LNCAP (cell line): Measurements from ENCODE around the gene RABGAP1.

Source experiments
- TF ChIP-seq, protein P1 (sequence below): fragments of 450-650 bp; IDR thresholded peaks from 2 replicates; pipeline ENCODE4 v1.5.1; 2017; ENCODE audit warnings: mild to moderate bottlenecking

RABGAP1 gene

GRCh38 chr9:123002754-123003153 is 61.9 kb downstream of the RABGAP1 start:
- TF ChIP-seq, protein P1, sequence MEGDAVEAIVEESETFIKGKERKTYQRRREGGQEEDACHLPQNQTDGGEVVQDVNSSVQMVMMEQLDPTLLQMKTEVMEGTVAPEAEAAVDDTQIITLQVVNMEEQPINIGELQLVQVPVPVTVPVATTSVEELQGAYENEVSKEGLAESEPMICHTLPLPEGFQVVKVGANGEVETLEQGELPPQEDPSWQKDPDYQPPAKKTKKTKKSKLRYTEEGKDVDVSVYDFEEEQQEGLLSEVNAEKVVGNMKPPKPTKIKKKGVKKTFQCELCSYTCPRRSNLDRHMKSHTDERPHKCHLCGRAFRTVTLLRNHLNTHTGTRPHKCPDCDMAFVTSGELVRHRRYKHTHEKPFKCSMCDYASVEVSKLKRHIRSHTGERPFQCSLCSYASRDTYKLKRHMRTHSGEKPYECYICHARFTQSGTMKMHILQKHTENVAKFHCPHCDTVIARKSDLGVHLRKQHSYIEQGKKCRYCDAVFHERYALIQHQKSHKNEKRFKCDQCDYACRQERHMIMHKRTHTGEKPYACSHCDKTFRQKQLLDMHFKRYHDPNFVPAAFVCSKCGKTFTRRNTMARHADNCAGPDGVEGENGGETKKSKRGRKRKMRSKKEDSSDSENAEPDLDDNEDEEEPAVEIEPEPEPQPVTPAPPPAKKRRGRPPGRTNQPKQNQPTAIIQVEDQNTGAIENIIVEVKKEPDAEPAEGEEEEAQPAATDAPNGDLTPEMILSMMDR = no peak

- TF ChIP-seq, protein P1 = no peak
Measured at GRCh38 chr9:123003466-123003865, 62.6 kb downstream of the RABGAP1 start.

DNA sequence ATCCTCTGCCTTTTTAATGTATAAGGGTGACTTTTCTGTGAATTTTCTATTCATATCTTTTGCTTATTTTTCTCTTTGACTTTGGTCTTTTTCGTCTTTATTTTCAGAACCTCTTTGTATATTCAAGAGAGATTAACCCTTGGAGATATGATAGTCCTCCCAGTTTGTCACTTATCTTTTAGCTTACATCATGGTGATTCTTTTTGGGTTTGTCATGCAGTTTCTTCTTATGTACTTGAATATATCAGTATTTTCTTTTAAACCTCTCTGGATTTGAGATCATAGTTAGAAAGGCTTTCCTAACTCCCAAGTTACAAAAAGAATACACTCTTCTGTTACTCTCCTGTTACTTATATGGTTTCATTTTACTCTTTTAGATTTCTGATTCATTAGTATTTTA is 65.1 kb downstream of the RABGAP1 start:
- TF ChIP-seq, protein P1 = no peak

DNA sequence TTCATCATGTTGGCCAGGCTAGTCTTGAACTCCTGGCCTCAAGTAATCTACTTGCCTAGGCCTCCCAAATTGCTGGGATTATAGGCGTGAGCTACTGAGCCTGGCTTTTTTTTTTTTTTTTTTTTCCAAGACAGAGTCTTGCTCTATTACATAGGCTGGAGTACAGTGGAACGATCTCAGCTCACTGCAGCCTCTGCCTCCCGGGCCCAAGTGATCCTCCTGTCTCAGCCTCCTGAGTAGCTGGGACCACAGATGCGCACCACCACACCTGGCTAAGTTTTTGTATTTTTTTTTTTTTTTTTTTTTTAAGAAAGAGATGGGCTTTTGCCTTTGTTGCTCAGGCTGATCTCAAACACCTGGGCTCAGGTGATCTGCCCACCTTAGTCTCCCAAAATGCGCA is 66.4 kb downstream of the RABGAP1 start:
- TF ChIP-seq, protein P1 = no peak

GRCh38 chr9:123008909-123009308 is 68.1 kb downstream of the RABGAP1 start:
- TF ChIP-seq, protein P1 = no peak

- TF ChIP-seq, protein P1 = no peak
Measured at GRCh38 chr9:123011380-123011779, 70.6 kb downstream of the RABGAP1 start.

DNA sequence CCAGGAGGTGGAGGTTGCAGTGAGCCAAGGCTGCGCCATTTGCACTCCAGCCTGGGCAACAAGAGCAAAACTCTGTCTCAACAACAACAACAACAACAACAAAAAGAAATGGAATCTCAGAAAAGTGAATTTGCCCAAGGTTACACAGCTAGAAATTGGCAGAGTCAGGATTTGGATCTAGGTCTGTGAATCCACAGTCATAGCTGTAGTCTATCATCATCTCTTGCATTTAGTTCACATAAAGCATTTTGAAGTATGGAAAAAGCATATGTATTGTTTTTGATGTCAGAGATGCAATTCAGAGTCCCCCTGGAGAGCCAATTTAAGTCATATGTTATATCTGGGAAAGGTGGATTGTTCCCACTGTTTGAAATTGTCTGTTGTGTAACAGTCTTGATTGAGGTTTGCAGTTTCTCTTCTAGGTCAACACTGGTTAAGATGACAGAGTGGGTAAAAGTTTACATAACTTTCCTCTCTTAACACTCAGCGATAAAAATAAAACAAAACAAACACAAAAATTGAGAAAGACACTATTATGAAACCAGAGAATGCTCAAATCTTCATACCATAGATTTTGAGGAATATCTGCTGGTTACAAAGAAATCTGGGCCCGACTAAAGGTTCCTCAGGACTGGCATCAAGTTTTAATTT is 71.2 kb downstream of the RABGAP1 start:
- TF ChIP-seq, protein P1 = no peak

DNA sequence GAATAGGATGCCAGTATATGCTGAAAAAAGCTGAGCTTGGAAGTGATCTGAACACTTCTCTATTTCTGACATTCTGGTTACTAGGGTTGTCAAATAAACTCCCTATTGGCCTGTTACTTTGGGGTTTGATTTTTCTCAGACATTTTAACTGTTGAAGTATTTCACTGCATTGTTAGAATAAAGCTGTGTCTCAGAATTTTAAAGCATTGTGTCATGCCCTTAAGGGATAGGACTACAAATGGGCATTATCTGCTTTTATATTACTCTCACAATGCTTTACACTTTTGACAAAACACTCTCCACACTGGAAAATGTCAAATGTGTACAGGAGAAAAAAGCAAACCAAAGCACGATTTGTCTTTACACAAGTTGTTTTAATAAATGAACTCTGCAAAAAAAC is 75.8 kb downstream of the RABGAP1 start:
- TF ChIP-seq, protein P1 = no peak
